H9 (cell line): ENCODE results near the gene WDR7. TPM values are rescaled to one million over a fixed set of nuclear protein-coding genes. Genes with fewer than 3 reads are reported as not detected.

ENCODE experiments used
- DNase-seq: peaks from one replicate; pipeline ENCODE4 v3.0.0-alpha.2; 2017
- H2AFZ ChIP-seq: one replicate; pipeline ENCODE4 v1.6.1; 2013; ENCODE audit warnings: mild to moderate bottlenecking, low read length, control low read depth, moderate library complexity
- H2AK5ac ChIP-seq: 2 replicates; pipeline ENCODE4 v1.6.1; 2013; ENCODE audit warnings: low read length, control low read depth, mixed read lengths; ENCODE audit not compliant: insufficient read length
- H2BK120ac ChIP-seq: one replicate; pipeline ENCODE4 v1.6.1; 2013; ENCODE audit warnings: low read depth, mild to moderate bottlenecking, low read length, control low read depth, inconsistent platforms; ENCODE audit not compliant: poor library complexity, severe bottlenecking
- H2BK12ac ChIP-seq: 2 replicates; pipeline ENCODE4 v1.6.1; 2013; ENCODE audit warnings: low read length, control low read depth, mixed read lengths, low read depth; ENCODE audit not compliant: insufficient read length
- H2BK15ac ChIP-seq: 2 replicates; pipeline ENCODE4 v1.6.1; 2013; ENCODE audit warnings: low read depth, low read length, control low read depth
- H2BK20ac ChIP-seq: one replicate; pipeline ENCODE4 v1.6.1; 2013; ENCODE audit warnings: low read depth, mild to moderate bottlenecking, low read length, control low read depth, inconsistent platforms; ENCODE audit not compliant: poor library complexity, severe bottlenecking
- H2BK5ac ChIP-seq: 2 replicates; pipeline ENCODE4 v1.6.1; 2013; ENCODE audit warnings: low read length, control low read depth, mixed read lengths; ENCODE audit not compliant: insufficient read length
- H3K14ac ChIP-seq: 2 replicates; pipeline ENCODE4 v1.6.1; 2013; ENCODE audit warnings: low read length, control low read depth; ENCODE audit not compliant: insufficient read depth
- H3K18ac ChIP-seq: 2 replicates; pipeline ENCODE4 v1.6.1; 2013; ENCODE audit warnings: low read depth, mild to moderate bottlenecking, mixed read lengths, low read length, control low read depth; ENCODE audit not compliant: insufficient read length
- H3K23ac ChIP-seq: 2 replicates; pipeline ENCODE4 v1.6.1; 2013; ENCODE audit warnings: low read length, control low read depth, mixed read lengths, low read depth; ENCODE audit not compliant: insufficient read length
- H3K23me2 ChIP-seq: 2 replicates; pipeline ENCODE4 v1.6.1; 2013; ENCODE audit warnings: low read depth, mild to moderate bottlenecking, mixed read lengths, low read length, control low read depth; ENCODE audit not compliant: insufficient read length, poor library complexity, severe bottlenecking
- H3K27ac ChIP-seq: 2 replicates; pipeline ENCODE4 v1.5.1; 2013; ENCODE audit warnings: low read length, control low read depth, mixed read lengths, low read depth; ENCODE audit not compliant: insufficient read length
- H3K27me3 ChIP-seq: 2 replicates; pipeline ENCODE4 v1.6.1; 2013; ENCODE audit warnings: low read length, control low read depth, inconsistent platforms; ENCODE audit not compliant: insufficient read depth
- H3K4ac ChIP-seq: 2 replicates; pipeline ENCODE4 v1.6.1; 2013; ENCODE audit warnings: low read depth, mild to moderate bottlenecking, control low read depth, inconsistent platforms, low read length, moderate library complexity
- H3K4me1 ChIP-seq: 2 replicates; pipeline ENCODE4 v1.6.1; 2013; ENCODE audit warnings: low read length, control low read depth, inconsistent platforms; ENCODE audit not compliant: insufficient read depth
- H3K4me2 ChIP-seq: 2 replicates; pipeline ENCODE4 v1.6.1; 2013; ENCODE audit warnings: low read length, control low read depth, mixed read lengths; ENCODE audit not compliant: insufficient read length, insufficient read depth
- H3K56ac ChIP-seq: 2 replicates; pipeline ENCODE4 v1.6.1; 2013; ENCODE audit warnings: low read depth, mild to moderate bottlenecking, mixed read lengths, low read length, control low read depth; ENCODE audit not compliant: insufficient read length
- H3K79me1 ChIP-seq: 2 replicates; pipeline ENCODE4 v1.6.1; 2013; ENCODE audit warnings: low read depth, mild to moderate bottlenecking, moderate library complexity, low read length, control low read depth, inconsistent platforms; ENCODE audit not compliant: insufficient read depth, poor library complexity, severe bottlenecking
- H3K79me2 ChIP-seq: 2 replicates; pipeline ENCODE4 v1.6.1; 2013; ENCODE audit warnings: low read length, control low read depth, inconsistent platforms; ENCODE audit not compliant: insufficient read depth
- H3K9ac ChIP-seq: 2 replicates; pipeline ENCODE4 v1.6.1; 2013; ENCODE audit warnings: low read length, control low read depth, mixed read lengths; ENCODE audit not compliant: insufficient read length; ENCODE audit errors: extremely low read depth
- H3K9me3 ChIP-seq: one replicate; pipeline ENCODE4 v1.6.1; 2013; ENCODE audit warnings: low read depth, low read length, inconsistent platforms; ENCODE audit not compliant: control insufficient read depth
- H3T11ph ChIP-seq: one replicate; pipeline ENCODE4 v1.6.1; 2013; ENCODE audit warnings: mild to moderate bottlenecking, low read length, control low read depth, inconsistent platforms
- H4K20me1 ChIP-seq: one replicate; pipeline ENCODE4 v1.6.1; 2013; ENCODE audit not compliant: control insufficient read depth, insufficient read length, insufficient read depth
- H4K5ac ChIP-seq: 2 replicates; pipeline ENCODE4 v1.6.1; 2013; ENCODE audit warnings: low read depth, mild to moderate bottlenecking, mixed read lengths, low read length, control low read depth; ENCODE audit not compliant: insufficient read length
- H4K8ac ChIP-seq: replicated peaks from 2 replicates; pipeline ENCODE4 v1.6.1; 2013; ENCODE audit warnings: low read length, control low read depth, mixed read lengths, low read depth; ENCODE audit not compliant: insufficient read length
- H4K91ac ChIP-seq: 2 replicates; pipeline ENCODE4 v1.6.1; 2013; ENCODE audit warnings: low read depth, mild to moderate bottlenecking, moderate library complexity, mixed read lengths, low read length, control low read depth; ENCODE audit not compliant: insufficient read length
- H3K27ac Mint-ChIP-seq, 3 experiments: 2 replicates in 2 of 3; 3 replicates in 1 of 3; pipeline ENCODE4 v1.8.0; 2020 to 2021; ENCODE audit warnings: mixed read lengths in 3 of 3, mild to moderate bottlenecking in 1 of 3, moderate library complexity in 1 of 3
- H3K27me3 Mint-ChIP-seq: 2 replicates; pipeline ENCODE4 v1.8.0; 2021; ENCODE audit warnings: low read depth, mild to moderate bottlenecking, moderate library complexity, mixed read lengths
- H3K36me3 Mint-ChIP-seq, 3 experiments: 2 replicates in 2 of 3; 3 replicates in 1 of 3; pipeline ENCODE4 v1.8.0; 2020 to 2021; ENCODE audit warnings: low read depth in 3 of 3, mixed read lengths in 3 of 3; ENCODE audit not compliant: insufficient read depth in 1 of 3
- H3K4me1 Mint-ChIP-seq, 2 experiments: 2 replicates each; pipeline ENCODE4 v1.8.0; 2020; ENCODE audit warnings: mixed read lengths in 2 of 2
- H3K4me3 Mint-ChIP-seq, 2 experiments: 2 replicates in 1 of 2; 3 replicates in 1 of 2; pipeline ENCODE4 v1.8.0; 2020 to 2021; ENCODE audit warnings: mild to moderate bottlenecking in 2 of 2, mixed read lengths in 2 of 2, moderate library complexity in 1 of 2
- H3K9me3 Mint-ChIP-seq, 2 experiments: 2 replicates in 1 of 2; 3 replicates in 1 of 2; pipeline ENCODE4 v1.8.0; 2020; ENCODE audit warnings: mild to moderate bottlenecking in 2 of 2, mixed read lengths in 2 of 2, moderate library complexity in 1 of 2
- WGBS: extraction: QIAGEN DNeasy Blood & Tissue Kit; methylation state at CpG from one replicate; pipeline ENCODE4 v1.1.7; 2013; ENCODE audit warnings: missing lambda C conversion rate, low lambda C conversion rate, mixed read lengths; ENCODE audit not compliant: insufficient read length; ENCODE audit errors: extremely low coverage; 5-methylcytosine and 5-hydroxymethylcytosine counted together
- total RNA-seq: library from RNA; stranded (reverse); gene quantifications from 2 replicates; pipeline ENCODE4 v1.2.1, GENCODE V29; 2021
- TF ChIP-seq, protein P1 (sequence below): fragments of 200-600 bp; sonication (generic); conservative IDR thresholded peaks from 3 replicates; pipeline ENCODE4 v1.8.0; 2021; ENCODE audit warnings: antibody characterized with exemption, mild to moderate bottlenecking

WDR7 gene
- total RNA-seq, 1 experiment from 2014 or later = 14.8 TPM

- no peaks in the 10 kb centered on the region for H3K79me2 ChIP-seq
- TF ChIP-seq, protein P1, sequence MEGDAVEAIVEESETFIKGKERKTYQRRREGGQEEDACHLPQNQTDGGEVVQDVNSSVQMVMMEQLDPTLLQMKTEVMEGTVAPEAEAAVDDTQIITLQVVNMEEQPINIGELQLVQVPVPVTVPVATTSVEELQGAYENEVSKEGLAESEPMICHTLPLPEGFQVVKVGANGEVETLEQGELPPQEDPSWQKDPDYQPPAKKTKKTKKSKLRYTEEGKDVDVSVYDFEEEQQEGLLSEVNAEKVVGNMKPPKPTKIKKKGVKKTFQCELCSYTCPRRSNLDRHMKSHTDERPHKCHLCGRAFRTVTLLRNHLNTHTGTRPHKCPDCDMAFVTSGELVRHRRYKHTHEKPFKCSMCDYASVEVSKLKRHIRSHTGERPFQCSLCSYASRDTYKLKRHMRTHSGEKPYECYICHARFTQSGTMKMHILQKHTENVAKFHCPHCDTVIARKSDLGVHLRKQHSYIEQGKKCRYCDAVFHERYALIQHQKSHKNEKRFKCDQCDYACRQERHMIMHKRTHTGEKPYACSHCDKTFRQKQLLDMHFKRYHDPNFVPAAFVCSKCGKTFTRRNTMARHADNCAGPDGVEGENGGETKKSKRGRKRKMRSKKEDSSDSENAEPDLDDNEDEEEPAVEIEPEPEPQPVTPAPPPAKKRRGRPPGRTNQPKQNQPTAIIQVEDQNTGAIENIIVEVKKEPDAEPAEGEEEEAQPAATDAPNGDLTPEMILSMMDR = no peak
- no peak overlapping the region for H2BK20ac ChIP-seq
- no peak overlapping the region for H3K23ac ChIP-seq
- H2AK5ac ChIP-seq = no peak overlapping the region
- no peaks in the 10 kb centered on the region for H3K23me2 ChIP-seq
- H2BK5ac ChIP-seq = no peak overlapping the region
- no CpG with 5 or more reads among the region's 7 CpGs for WGBS
- no peak overlapping the region for H3K9ac ChIP-seq
- no peak overlapping the region for H2BK120ac ChIP-seq
- no peak overlapping the region for H3K4me2 ChIP-seq
- no peak overlapping the region for H2BK12ac ChIP-seq
- DNase-seq = no peak
- no peak overlapping the region for H4K5ac ChIP-seq
- no peak overlapping the region for H4K8ac ChIP-seq
- H4K20me1 ChIP-seq = no peaks in the 10 kb centered on the region
- H3K4ac ChIP-seq = no peak overlapping the region
- no peak overlapping the region for H3K4me3 Mint-ChIP-seq
- no peaks in the 10 kb centered on the region for H3K9me3 Mint-ChIP-seq
- H3K27ac ChIP-seq = no peak overlapping the region
- H2BK15ac ChIP-seq = no peak overlapping the region
- no peak overlapping the region for H3K14ac ChIP-seq
- peaks cover 5 to 9% of the 10 kb centered on the region in 2 experiments for H3K4me1 Mint-ChIP-seq
- no peak overlapping the region for H3K27ac Mint-ChIP-seq
- H3K4me1 ChIP-seq = no peaks in the 10 kb centered on the region; the same call in 1 of the 2 replicates
- H3K79me1 ChIP-seq = no peaks in the 10 kb centered on the region
- peaks cover 0 to 3% (median 2%) of the 10 kb centered on the region in 3 experiments; a peak in 1 of 7 replicates for H3K36me3 Mint-ChIP-seq
- no peak overlapping the region for H3K18ac ChIP-seq
- no peak overlapping the region for H4K91ac ChIP-seq
- H3K56ac ChIP-seq = no peak overlapping the region
- H3K27me3 ChIP-seq = no peaks in the 10 kb centered on the region
- H3T11ph ChIP-seq = no peak overlapping the region
- H2AFZ ChIP-seq = no peak overlapping the region
- H3K9me3 ChIP-seq = no peaks in the 10 kb centered on the region
- H3K27me3 Mint-ChIP-seq = no peaks in the 10 kb centered on the region
These were observed 185.0 kb downstream of the WDR7 start for GRCh38 chr18:56836173-56836572.
